Lower leg skin (tissue), 4 donors: Measurements from ENCODE around the gene ZC3HAV1. TPM values are rescaled to one million over a fixed set of nuclear protein-coding genes. Genes with fewer than 3 reads are reported as not detected.

Experiments used
- DNase-seq, 2 donors: peaks; one replicate each; pipeline ENCODE4 v3.0.0-alpha.2; 2019; ENCODE audit warnings: low spot score in 2 of 2
- H3K4me3 ChIP-seq: fragments of 200-600 bp; sonication (generic); 2 replicates; pipeline ENCODE4 v1.5.1; 2017; ENCODE audit warnings: mild to moderate bottlenecking, low read depth; ENCODE audit not compliant: poor library complexity, severe bottlenecking
- CTCF ChIP-seq, 3 donors: fragments of 450-650 bp; IDR thresholded peaks; one replicate each; pipeline ENCODE4 v1.5.1; 2016; ENCODE audit warnings: antibody characterized with exemption in 3 of 3, mild to moderate bottlenecking in 3 of 3, moderate library complexity in 2 of 3
- POLR2A ChIP-seq, 2 donors: fragments of 450-650 bp; IDR thresholded peaks; one replicate each; pipeline ENCODE4 v1.6.1; 2016 to 2017; ENCODE audit warnings: antibody characterized with exemption in 2 of 2, mild to moderate bottlenecking in 1 of 2, moderate library complexity in 1 of 2
- WGBS, 2 donors: methylation state at CpG; one replicate each; pipeline ENCODE4 v1.1.5; 2018; 5-methylcytosine and 5-hydroxymethylcytosine counted together
- intact Hi-C: fragments of 100-400 bp; cut with DNase I; formaldehyde crosslinking; loops from one replicate; pipeline ENCODE4 v1.15.0; 2023; ENCODE audit warnings: low total_unique reads
- total RNA-seq, 4 donors: library from RNA; depleted of rRNA; stranded (reverse); fragments of >200 nt; gene quantifications; one replicate each; pipeline ENCODE4 v1.1.0, GENCODE V29; 2016

ZC3HAV1 gene
- total RNA-seq, result 10 to 100 TPM; 15.4 to 25.8 (median 22.9) TPM

GRCh38 chr7:139109188-139109982, at the start of gene ZC3HAV1:
Gene ZC3HAV1, minus strand, starts transcription at chr7:139109720. Its CDS starts 389 bp downstream, at chr7:139109331.
- peak; percentile 88 to 98 for DNase-seq
- 0 to 1% methylated on average over 45 to 55 of the region's 68 CpGs for WGBS, 2 donors

GRCh38 chr7:139153832-139154231, 44.3 kb upstream of the ZC3HAV1 start:
- H3K4me3 ChIP-seq, result no peak overlapping the region
- no peak for DNase-seq
- intact Hi-C loops, result no loop called here
- WGBS, 2 donors, result 59 to 64% methylated on average over 2 of the region's 2 CpGs
- TF ChIP-seq CTCF (IDR thresholded peaks at IDR 0.05) (no peak), POLR2A (IDR thresholded peaks at IDR 0.05) (no peak)

More at GRCh38 chr7:139109188-139109982, at the start of gene ZC3HAV1:
- intact Hi-C loops, result no loop called here
- TF ChIP-seq POLR2A (IDR thresholded peaks at IDR 0.05) (peak in 1 of 2 donors; percentile 70), CTCF (IDR thresholded peaks at IDR 0.05) (no peak)
- peak within 1 kb of the TSS; percentile 94 for H3K4me3 ChIP-seq

- DNase-seq, result no peak
- no peak overlapping the region for H3K4me3 ChIP-seq
- intact Hi-C loops, result no loop called here
- no peak for TF ChIP-seq CTCF (IDR thresholded peaks at IDR 0.05)
- no peak for TF ChIP-seq POLR2A (IDR thresholded peaks at IDR 0.05)
- 97 to 100% methylated on average over 1 of the region's 1 CpG for whole genome bisulfite sequencing, 2 donors
These were observed 42.6 kb upstream of the ZC3HAV1 start for GRCh38 chr7:139152149-139152548.

GRCh38 chr7:139139150-139139549, 29.6 kb upstream of the ZC3HAV1 start:
- DNase-seq, result no peak
- intact Hi-C loops, result no loop called here
- WGBS, 2 donors, result 85 to 95% methylated on average over 4 of the region's 4 CpGs
- H3K4me3 ChIP-seq, result no peak overlapping the region
- TF ChIP-seq POLR2A (IDR thresholded peaks at IDR 0.05) (no peak), CTCF (IDR thresholded peaks at IDR 0.05) (no peak)

GRCh38 chr7:139133335-139134139, 24.0 kb upstream of the ZC3HAV1 start:
- 1 to 2% methylated on average over 23 to 34 of the region's 36 CpGs for WGBS, 2 donors
- TF ChIP-seq CTCF (IDR thresholded peaks at IDR 0.05), result no peak
- TF ChIP-seq POLR2A (IDR thresholded peaks at IDR 0.05), result no peak
- intact Hi-C loops, result no loop called here
- peak; percentile 80 to 97 for DNase-seq
- no peak overlapping the region for H3K4me3 ChIP-seq
